ENCODE results near the gene WASHC4.

- TF ChIP-seq USF2 (IDR thresholded peaks at IDR 0.05; ENCODE audit: borderline replicate concordance, low read depth, low read length) (no peak), NR2F1 (conservative IDR thresholded peaks at IDR 0.05) (no peak), EZH2 (IDR thresholded peaks at IDR 0.05; ENCODE audit: borderline replicate concordance, control insufficient read depth, low read depth, low read length) (no peak), CTCF (IDR thresholded peaks at IDR 0.05 in 2 of 3, conservative IDR thresholded peaks at IDR 0.05 in 1 of 3; ENCODE audit: control insufficient read depth in 2 of 3, extremely low read depth in 1 of 3, insufficient read depth in 1 of 3, low read depth in 3 of 3, low read length in 3 of 3) (no peak), CUX1 (IDR thresholded peaks at IDR 0.05; ENCODE audit: insufficient replicate concordance, low read depth, low read length) (no peak), MTA3 (IDR thresholded peaks at IDR 0.05; ENCODE audit: borderline replicate concordance, low read length) (no peak), SRF (IDR thresholded peaks at IDR 0.05; ENCODE audit: low read depth in 2 of 2, low read length in 2 of 2) (no peak), SP1 (IDR thresholded peaks at IDR 0.05; ENCODE audit: low read depth, low read length) (no peak)
Observed at GRCh38 chr12:105214670-105215375, 107.3 kb downstream of the WASHC4 start.
